Stimulated activated memory B cell treated with anti-CD40 and anti-IgM and Interleukin-4, amounts not matched to agents 10 μg/mL and 1 μg/mL and 100 μg/mL, for 72 hours (primary cell): ENCODE measurements around the gene PSMA8.
"Not testable (repeated sequence)": the region's sequence is repeated elsewhere in the genome, so short reads cannot be mapped to it uniquely, and the experiment has no call there.

ENCODE experiments used
- ATAC-seq: fragments of 150-1000 bp; cut with Tn5 transposase; 2 replicates; pipeline ENCODE4 v1.10.0; 2021
- H3K27ac Mint-ChIP-seq: one replicate; pipeline ENCODE4 v1.8.0; 2022; ENCODE audit warnings: mild to moderate bottlenecking, mixed read lengths
- H3K27me3 Mint-ChIP-seq: one replicate; pipeline ENCODE4 v1.8.0; 2022; ENCODE audit warnings: mixed read lengths
- H3K36me3 Mint-ChIP-seq: one replicate; pipeline ENCODE4 v1.8.0; 2022; ENCODE audit warnings: mixed read lengths
- H3K4me1 Mint-ChIP-seq: one replicate; pipeline ENCODE4 v1.8.0; 2022; ENCODE audit warnings: mixed read lengths
- H3K4me3 Mint-ChIP-seq: one replicate; pipeline ENCODE4 v1.8.0; 2022; ENCODE audit warnings: mild to moderate bottlenecking, moderate library complexity, mixed read lengths
- H3K9me3 Mint-ChIP-seq: one replicate; pipeline ENCODE4 v1.8.0; 2022; ENCODE audit warnings: mixed read lengths

Gene PSMA8

DNA sequence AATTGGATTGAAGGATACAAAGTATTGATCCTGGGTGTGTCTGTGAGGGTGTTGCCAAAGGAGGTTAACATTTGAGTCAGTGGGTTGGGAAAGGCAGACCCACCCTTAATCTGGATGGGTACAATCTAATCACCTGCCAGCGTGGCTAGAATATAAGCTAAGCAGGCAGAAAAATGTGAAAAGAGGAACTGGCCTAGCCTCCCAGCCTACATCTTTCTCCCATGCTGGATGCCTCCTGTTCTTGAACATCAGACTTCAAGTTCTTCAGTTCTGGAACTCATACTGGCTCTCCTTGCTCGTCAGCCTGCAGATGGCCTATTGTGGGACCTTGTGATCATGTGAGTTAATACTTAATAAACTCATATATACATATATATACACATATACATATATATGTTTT lies 5.5 kb upstream of the PSMA8 start:
- not testable (repeated sequence) for ATAC-seq, H3K36me3 Mint-ChIP-seq, H3K9me3 Mint-ChIP-seq, H3K27ac Mint-ChIP-seq, H3K4me1 Mint-ChIP-seq, H3K27me3 Mint-ChIP-seq, H3K4me3 Mint-ChIP-seq

DNA sequence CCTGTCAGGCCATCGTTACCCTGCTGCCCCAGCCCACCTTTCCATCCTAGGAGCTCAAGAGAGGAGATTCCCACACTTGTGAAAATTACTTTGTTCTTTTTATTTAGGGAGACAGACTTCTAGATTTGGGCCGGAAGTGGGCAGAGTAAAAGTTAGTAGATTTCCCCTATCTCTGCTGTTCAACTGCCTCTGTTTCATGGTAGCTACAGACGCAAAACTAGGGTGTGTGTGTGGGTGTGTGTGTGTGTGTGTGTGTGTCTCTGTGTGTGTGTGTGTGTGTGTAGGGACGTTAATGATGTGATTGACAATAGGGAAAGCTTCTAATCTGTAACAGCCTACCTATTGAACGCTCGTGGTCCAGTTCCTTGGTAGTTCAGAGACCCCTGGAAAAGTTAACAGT lies 438 bp downstream of the PSMA8 start:
- Mint-ChIP-seq H3K4me1 (peaks cover 8% of the 10 kb centered on the region), H3K4me3 (peak overlapping the region; percentile 82), H3K9me3 (no peaks in the 10 kb centered on the region), H3K27ac (peak overlapping the region; percentile 87), H3K27me3 (no peaks in the 10 kb centered on the region), H3K36me3 (no peaks in the 10 kb centered on the region)
- peak; percentile 45 for ATAC-seq

DNA sequence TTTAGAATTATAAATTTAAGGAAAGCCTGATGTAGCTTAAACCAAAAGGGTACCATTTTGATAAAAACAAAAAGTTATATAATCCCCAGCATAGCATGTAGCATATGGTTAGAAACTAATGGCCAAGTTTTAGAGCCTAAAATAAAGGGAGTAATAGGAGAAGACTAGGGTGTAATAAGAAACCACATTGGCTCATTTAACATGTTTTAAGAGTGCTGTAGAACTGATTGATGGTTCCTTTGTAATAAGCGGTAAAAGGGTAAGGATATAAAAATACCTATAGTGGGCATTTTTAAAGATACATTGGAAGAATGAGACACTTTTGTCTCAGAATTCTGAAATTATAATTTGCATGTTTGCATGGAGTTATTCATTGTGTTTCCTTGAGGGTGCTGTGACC lies 1.9 kb downstream of the PSMA8 start:
- Mint-ChIP-seq H3K4me1 (peaks cover 8% of the 10 kb centered on the region), H3K4me3 (no peak overlapping the region), H3K36me3 (no peaks in the 10 kb centered on the region), H3K27ac (no peak overlapping the region), H3K9me3 (no peaks in the 10 kb centered on the region), H3K27me3 (no peaks in the 10 kb centered on the region)
- no peak for ATAC-seq

DNA sequence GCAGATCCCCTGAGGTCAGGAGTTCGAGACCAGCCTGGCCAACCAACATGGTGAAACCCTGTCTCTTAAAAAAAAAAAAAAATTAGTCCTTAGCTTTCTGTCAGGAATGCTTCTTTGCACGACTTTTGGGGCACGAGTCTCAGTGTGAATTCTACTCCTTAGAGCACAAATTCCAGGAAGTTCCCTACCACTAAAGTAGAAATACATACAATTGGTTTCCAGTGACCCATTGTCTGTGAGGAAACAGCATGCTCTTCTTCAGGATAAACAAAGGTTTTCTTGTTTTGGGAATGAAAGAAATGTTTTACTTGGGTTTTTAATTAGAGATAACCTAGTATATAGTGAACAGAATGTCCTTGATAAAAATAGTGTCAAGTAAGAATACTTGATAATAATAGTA lies 23.7 kb downstream of the PSMA8 start:
- Mint-ChIP-seq H3K4me1 (no peaks in the 10 kb centered on the region), H3K36me3 (no peaks in the 10 kb centered on the region), H3K4me3 (no peak overlapping the region), H3K27ac (no peak overlapping the region), H3K9me3 (no peaks in the 10 kb centered on the region), H3K27me3 (no peaks in the 10 kb centered on the region)
- no peak for ATAC-seq

DNA sequence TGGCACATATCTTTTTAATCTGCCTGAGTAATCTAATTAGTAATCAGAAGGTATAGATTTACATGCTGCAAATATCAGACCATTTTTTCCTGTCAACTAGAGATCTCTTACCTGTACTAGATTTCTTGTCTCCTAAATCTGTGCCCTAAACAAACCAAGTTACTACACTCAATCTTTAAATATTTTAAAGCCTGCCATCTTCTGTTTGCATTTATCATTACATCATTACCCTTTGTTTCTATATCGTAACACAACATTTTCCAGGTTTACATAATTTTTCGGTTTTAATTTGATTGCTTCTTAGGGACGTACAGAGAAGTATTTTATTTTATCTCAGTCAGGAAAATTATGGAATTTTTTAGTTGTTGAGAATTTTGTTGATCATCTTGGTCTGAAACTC lies 25.7 kb downstream of the PSMA8 start:
- no peak for ATAC-seq
- no peaks in the 10 kb centered on the region for H3K27me3 Mint-ChIP-seq
- H3K9me3 Mint-ChIP-seq: no peaks in the 10 kb centered on the region
- H3K4me1 Mint-ChIP-seq: no peaks in the 10 kb centered on the region
- no peak overlapping the region for H3K4me3 Mint-ChIP-seq
- H3K27ac Mint-ChIP-seq: no peak overlapping the region
- H3K36me3 Mint-ChIP-seq: no peaks in the 10 kb centered on the region

DNA sequence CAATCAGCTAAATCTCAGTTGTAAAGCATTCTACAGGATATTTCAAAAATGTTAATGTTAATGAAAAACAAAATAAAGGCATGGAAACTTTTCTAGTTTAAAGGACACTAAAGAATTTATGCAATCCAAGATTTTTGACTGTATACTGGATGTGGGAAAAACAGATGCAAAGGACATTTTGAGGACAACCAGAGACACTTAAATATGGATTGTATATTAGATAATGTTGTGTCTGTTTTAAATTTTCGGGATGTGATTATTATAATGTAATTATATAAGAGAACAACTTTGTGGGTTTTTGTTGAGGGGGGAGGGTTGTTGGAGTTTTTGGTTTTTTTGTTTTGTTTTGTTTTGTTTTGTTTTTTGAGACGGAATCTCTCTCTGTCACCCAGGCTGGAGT lies 30.9 kb downstream of the PSMA8 start:
- no peak overlapping the region for H3K4me3 Mint-ChIP-seq
- no peaks in the 10 kb centered on the region for H3K36me3 Mint-ChIP-seq
- H3K27me3 Mint-ChIP-seq: no peaks in the 10 kb centered on the region
- no peaks in the 10 kb centered on the region for H3K9me3 Mint-ChIP-seq
- ATAC-seq: no peak
- no peak overlapping the region for H3K27ac Mint-ChIP-seq
- H3K4me1 Mint-ChIP-seq: no peaks in the 10 kb centered on the region

DNA sequence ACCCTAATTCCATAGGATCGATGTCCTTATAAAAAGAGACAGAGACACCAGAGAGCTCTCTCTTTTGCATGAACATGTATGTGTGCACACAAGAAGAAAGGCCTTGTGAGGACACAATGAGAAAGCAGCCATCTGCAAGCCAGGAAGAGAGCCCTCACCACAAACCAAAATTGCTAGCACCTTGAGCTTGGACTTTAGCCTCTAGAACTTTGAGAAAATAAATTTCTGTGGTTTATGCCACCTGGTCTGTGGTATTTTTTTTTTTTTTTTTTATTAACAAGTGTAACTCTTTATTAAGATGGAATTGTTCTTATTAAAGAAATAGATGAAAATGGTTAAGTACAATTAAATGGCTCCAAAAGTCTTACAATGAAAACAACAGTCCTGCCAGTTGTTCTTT lies 33.9 kb downstream of the PSMA8 start:
- not testable (repeated sequence) for ATAC-seq, H3K27me3 Mint-ChIP-seq, H3K27ac Mint-ChIP-seq, H3K4me1 Mint-ChIP-seq, H3K36me3 Mint-ChIP-seq, H3K9me3 Mint-ChIP-seq, H3K4me3 Mint-ChIP-seq

DNA sequence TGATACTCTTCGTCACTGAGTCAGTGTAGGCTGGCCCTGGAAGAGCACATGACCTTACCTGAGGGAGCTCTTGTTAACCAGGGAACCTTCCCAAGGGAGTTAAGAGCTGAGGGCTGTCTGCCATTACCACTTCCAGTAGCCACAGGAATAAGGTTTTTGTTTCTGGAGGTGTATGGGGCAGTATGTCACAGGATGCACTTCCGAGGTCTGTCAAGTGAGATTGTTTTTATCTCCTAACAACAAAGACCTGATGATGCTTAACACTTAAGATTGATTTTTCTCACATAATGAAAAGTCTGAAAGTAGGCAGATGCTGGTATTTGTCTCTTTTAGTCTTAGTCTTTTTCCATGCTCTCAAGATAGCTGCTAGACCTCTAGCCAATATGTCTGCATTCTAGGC lies 41.8 kb downstream of the PSMA8 start:
- peaks cover 10% of the 10 kb centered on the region for H3K4me1 Mint-ChIP-seq
- H3K9me3 Mint-ChIP-seq: no peaks in the 10 kb centered on the region
- H3K27ac Mint-ChIP-seq: no peak overlapping the region
- H3K36me3 Mint-ChIP-seq: no peaks in the 10 kb centered on the region
- H3K4me3 Mint-ChIP-seq: no peak overlapping the region
- H3K27me3 Mint-ChIP-seq: no peaks in the 10 kb centered on the region
- no peak for ATAC-seq

DNA sequence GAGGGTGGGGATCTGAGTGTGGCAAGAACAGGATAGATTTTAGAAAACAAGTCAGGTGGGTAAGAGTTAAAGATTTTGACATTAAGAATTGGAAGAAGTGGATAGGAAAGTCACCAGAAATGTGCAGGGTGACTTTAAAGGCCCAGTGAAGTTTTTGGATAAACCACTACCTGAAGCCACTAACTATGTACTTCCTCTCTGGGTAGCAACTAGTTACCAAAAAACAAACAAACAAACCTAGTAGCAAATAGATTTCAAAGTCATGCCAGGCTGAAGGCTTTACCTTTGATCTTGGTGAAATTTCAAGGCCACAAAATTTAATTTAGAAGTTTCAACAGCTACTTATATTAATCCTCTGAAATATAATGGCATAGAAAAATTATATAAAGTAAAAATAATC lies 42.5 kb downstream of the PSMA8 start:
- H3K36me3 Mint-ChIP-seq: no peaks in the 10 kb centered on the region
- no peak overlapping the region for H3K27ac Mint-ChIP-seq

DNA sequence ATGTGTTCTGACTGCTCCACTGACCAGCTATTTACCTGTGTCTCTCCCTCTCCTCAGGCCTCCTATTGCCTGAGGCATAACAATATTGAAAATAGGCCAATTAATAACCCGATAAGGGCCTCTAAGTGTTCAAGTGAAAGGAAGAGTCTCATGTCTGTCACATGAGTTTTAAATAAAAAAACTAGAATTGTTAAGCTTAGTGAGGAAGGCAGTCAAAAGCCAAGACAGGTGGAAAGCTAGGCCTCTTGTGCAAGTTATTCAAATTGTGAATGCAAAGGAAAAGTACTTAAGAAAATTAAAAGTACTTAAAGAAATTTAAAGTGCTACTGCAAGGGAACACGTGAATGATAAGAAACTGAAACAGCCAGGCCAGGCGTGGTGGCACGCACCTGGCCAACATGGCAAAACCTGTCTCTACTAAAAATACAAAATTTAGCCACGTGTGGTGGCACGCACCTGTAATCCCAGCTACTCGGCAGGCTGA lies 47.7 kb downstream of the PSMA8 start:
- no peaks in the 10 kb centered on the region for H3K9me3 Mint-ChIP-seq
- no peaks in the 10 kb centered on the region for H3K27me3 Mint-ChIP-seq
- peak; percentile 36 for ATAC-seq
- no peaks in the 10 kb centered on the region for H3K36me3 Mint-ChIP-seq
- peak overlapping the region; percentile 89 for H3K27ac Mint-ChIP-seq
- peaks cover 12% of the 10 kb centered on the region for H3K4me1 Mint-ChIP-seq
- peak overlapping the region; percentile 62 for H3K4me3 Mint-ChIP-seq

More for the DNA sequence above, 42.5 kb downstream of the PSMA8 start:
- Mint-ChIP-seq H3K9me3 (no peaks in the 10 kb centered on the region), H3K27me3 (no peaks in the 10 kb centered on the region), H3K4me1 (peaks cover 13% of the 10 kb centered on the region), H3K4me3 (no peak overlapping the region)
- ATAC-seq: no peak

DNA sequence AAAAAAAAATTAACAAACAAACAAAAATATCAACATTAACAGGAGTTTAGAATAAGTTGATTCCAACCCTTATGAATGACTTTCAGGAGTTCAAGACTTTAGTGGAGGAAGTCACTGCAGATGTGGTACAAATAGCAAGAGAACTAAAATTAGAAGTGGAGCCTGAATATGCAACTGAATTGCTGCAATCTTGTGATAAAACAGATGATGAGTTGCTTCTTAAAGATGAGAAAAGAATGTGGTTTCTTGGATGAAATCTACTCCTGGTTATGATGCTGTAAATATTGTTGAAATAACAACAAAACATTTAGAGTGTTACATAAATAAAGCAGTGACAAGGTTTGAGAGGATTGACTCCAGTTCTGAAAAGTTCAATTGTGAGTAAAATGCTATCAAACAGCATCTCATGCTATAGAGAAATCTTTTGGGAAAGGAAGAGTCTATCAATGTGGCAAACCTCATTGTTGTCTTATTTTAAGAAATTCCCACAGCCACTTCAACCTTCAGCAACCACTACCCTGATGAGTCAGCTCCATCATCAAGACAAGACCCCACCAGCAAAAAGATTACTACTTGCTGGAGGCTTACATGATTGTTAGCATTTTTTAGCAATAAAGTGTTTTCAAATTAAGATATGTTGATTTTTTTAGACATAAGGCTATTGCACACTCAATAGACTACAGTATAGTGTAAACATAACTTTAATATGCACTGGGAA lies 49.9 kb downstream of the PSMA8 start:
- Mint-ChIP-seq H3K36me3 (no peaks in the 10 kb centered on the region), H3K27ac (no peak overlapping the region), H3K27me3 (no peaks in the 10 kb centered on the region)

DNA sequence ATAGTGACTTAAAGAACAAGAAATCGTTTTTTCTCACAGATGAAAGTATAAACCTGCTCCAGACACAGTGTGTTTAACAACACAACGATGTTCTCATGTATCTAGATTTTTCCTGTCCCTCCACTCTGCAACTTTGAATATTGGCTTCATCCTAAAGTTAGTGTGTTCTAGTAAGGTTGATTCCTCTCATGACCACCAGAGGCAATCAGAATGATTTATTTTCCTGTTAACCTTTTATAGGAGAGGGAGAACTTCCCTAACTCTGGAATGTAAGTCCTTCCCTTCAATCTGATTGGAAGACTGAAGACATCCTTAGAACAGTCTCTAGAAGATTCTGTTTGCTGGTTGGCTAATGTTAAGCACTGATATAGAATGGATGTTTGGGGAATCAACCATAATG lies 51.6 kb downstream of the PSMA8 start:
- H3K27me3 Mint-ChIP-seq: no peaks in the 10 kb centered on the region
- H3K4me1 Mint-ChIP-seq: peaks cover 29% of the 10 kb centered on the region
- no peaks in the 10 kb centered on the region for H3K9me3 Mint-ChIP-seq
- H3K36me3 Mint-ChIP-seq: no peaks in the 10 kb centered on the region
- no peak overlapping the region for H3K27ac Mint-ChIP-seq
- no peak for ATAC-seq
- H3K4me3 Mint-ChIP-seq: no peak overlapping the region

More for the DNA sequence above, 49.9 kb downstream of the PSMA8 start:
- Mint-ChIP-seq H3K4me1 (peaks cover 13% of the 10 kb centered on the region), H3K4me3 (no peak overlapping the region), H3K9me3 (no peaks in the 10 kb centered on the region)
- no peak for ATAC-seq

DNA sequence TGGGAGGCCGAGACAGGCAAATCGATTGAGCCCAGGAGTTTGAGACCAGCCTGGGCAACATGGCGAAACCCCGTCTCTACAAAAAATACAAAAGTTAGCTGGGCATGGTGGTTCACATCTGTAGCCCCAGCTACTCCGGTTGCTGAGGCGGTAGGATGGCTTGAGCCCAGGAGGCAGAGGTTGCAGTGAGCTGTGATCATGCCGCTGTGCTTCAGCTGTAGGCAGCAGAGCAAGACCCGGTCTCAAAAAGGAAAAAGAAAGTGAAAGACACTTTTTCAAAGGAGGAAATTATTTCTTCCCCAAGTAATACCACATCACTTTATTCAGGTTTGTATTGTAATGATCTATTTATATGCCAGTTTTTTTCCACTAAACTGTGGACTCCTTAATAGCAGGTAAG lies 56.8 kb downstream of the PSMA8 start:
- Mint-ChIP-seq H3K36me3 (no peaks in the 10 kb centered on the region), H3K27me3 (no peaks in the 10 kb centered on the region), H3K27ac (peak overlapping the region; percentile 88), H3K4me1 (peaks cover 34% of the 10 kb centered on the region), H3K9me3 (no peaks in the 10 kb centered on the region), H3K4me3 (peak overlapping the region; percentile 77)
- ATAC-seq: peak; percentile 91

DNA sequence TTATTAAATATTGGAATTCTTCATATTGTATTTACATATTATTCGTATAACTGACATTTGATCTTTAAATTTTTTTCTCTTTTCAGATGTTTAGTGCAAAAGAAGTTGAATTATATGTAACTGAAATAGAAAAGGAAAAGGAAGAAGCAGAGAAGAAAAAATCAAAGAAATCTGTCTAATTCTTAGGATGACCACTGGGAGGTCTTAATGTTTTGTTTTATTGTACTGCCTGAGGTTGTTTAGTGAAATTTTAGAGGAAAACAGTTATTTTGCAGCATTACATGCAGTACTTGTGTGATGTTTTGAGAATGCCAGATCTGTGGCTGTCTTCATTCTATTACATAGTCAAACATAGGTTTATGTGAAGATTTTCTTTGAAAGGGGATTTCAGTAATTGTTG lies 58.6 kb downstream of the PSMA8 start:
- no peak for ATAC-seq
- H3K27ac Mint-ChIP-seq: peak overlapping the region; percentile 88
- peaks cover 34% of the 10 kb centered on the region for H3K4me1 Mint-ChIP-seq
- no peaks in the 10 kb centered on the region for H3K36me3 Mint-ChIP-seq
- H3K4me3 Mint-ChIP-seq: no peak overlapping the region
- no peaks in the 10 kb centered on the region for H3K27me3 Mint-ChIP-seq
- H3K9me3 Mint-ChIP-seq: no peaks in the 10 kb centered on the region

DNA sequence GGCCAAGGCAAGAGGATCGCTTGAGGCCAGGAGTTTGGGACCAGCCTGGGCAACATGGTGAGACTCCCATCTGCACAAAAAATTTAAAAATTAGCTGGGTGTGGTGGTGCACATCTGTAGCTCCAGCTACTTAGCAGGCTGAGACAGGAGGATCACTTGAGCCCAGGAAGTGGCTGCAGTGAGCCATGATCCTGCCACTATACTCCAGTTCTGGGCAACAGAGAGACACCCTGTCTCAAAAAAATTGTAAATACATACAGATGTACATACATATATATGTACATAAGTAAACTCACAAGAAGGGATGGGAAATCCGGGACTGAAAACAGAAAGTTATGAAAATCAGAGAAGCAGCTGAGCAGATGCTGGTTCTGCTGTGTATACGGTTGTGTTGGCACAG lies 62.9 kb downstream of the PSMA8 start:
- Mint-ChIP-seq H3K4me3 (no peak overlapping the region), H3K27ac (no peak overlapping the region), H3K27me3 (no peaks in the 10 kb centered on the region), H3K36me3 (no peaks in the 10 kb centered on the region), H3K9me3 (no peaks in the 10 kb centered on the region), H3K4me1 (peaks cover 14% of the 10 kb centered on the region)
- no peak for ATAC-seq

DNA sequence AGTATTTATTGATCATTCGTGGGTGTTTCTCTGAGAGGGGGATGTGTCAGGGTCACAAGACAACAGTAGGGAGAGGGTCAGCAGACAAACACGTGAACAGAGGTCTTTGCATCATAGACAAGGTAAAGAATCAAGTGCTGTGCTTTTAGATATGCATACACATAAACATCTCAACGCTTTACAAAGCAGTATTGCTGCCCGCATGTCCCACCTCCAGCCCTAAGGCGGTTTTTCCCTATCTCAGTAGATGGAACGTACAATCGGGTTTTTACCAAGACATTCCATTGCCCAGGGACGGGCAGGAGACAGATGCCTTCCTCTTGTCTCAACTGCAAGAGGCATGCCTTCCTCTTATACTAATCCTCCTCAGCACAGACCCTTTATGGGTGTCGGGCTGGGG lies 68.3 kb downstream of the PSMA8 start:
- not testable (repeated sequence) for H3K4me1 Mint-ChIP-seq, H3K4me3 Mint-ChIP-seq, ATAC-seq, H3K36me3 Mint-ChIP-seq, H3K27ac Mint-ChIP-seq, H3K9me3 Mint-ChIP-seq, H3K27me3 Mint-ChIP-seq
